ENCODE measurements around the gene MYL12B.

MYL12B gene

DNA sequence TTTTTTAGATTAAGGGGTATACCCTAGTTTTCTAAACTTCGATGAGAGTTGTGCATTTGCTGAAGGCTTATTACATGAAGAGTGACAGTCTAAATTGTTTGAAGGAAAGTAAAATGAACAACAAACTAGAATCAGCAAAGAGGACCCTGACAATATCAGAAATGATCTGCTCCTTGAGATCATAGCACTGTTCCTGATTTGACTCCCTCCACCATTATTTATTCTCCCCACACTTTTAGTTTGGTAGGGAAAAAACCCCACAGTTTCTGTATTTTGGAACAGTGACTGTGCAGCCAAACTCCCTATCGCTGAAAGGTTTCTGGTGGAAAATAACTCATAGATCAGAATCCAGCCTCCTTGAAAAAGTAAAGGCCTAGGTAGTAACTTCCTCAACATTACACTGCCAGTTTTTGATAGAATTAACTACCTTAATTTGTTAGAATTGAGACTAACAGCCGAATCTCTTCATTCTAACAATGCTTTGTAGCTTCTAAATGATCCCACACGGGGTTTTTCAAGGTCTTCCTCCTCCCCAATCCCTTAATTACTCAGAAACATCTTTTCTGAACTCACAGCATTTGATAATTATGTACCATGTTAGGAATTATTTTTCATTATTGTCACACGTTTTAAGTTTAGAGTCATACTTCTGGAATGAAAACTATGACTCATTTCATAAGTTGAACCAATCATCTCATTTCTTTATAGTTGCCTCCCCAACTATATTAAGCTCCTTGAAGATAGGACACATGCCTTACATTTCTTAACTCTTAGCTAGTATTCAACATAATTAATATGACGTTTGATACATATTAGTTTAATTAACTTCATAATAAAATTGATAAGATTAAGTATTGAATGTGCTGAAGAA lies 11.5 kb upstream of the MYL12B start:
- peak overlapping the region in 1 of 2 donors; percentile 32 for H3K4me3 ChIP-seq (ENCODE audit: low read length in 2 of 2)
- H3K4me1 ChIP-seq (ENCODE audit: control insufficient read depth in 2 of 2, insufficient read depth in 2 of 2, low read length in 2 of 2), result peaks cover 14 to 22% of the 10 kb centered on the region in 2 donors
- H3K9ac ChIP-seq (ENCODE audit: low read depth in 1 of 2, low read length in 2 of 2), result no peak overlapping the region
- no peaks in the 10 kb centered on the region for H3K27me3 ChIP-seq (ENCODE audit: control insufficient read depth in 2 of 2, insufficient read depth in 2 of 2, low read length in 2 of 2)
- peaks cover 28 to 29% of the 10 kb centered on the region in 2 donors for H3K36me3 ChIP-seq (ENCODE audit: control insufficient read depth in 2 of 2, insufficient read depth in 2 of 2, low read length in 2 of 2)
- H3K9me3 ChIP-seq (ENCODE audit: control insufficient read depth in 2 of 2, low read length in 2 of 2), result no peaks in the 10 kb centered on the region
- peak overlapping the region in 1 of 2 donors; percentile 7 for H3K27ac ChIP-seq (ENCODE audit: low read depth in 2 of 2, low read length in 2 of 2)

DNA sequence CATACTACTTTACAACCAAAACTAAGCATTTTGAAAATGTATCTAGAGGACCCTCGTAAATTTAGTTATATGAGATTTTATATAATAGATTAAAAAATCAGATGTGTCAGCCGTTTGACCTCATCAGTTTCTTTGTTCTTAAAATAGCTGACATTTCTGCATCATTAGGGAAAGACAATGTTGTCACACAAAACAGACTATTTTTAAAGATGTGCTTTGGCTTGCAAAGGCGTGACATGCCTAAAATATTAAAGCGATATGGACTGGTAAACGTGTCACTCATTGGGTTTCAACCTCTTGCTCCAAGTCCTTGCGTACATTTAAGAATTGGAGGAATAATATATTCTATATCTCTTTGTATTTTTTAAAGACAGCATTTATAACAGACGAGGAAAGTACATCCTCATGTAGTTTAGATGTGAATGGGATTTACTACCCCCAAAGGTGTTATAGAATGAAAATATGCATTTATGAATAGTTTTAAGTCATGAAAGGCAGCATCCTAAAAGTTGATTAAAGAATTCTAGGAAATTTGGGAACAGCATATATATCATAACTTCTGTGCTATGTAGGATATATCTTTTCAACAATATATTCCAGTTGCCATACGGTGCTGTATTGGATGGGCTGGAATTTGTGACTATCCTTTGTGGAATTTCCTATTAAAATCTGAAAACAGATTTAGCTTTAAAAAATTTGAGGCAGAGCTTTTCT lies 10.5 kb upstream of the MYL12B start:
- Histone ChIP-seq H3K4me3 (ENCODE audit: low read length in 2 of 2) (no peak overlapping the region), H3K9me3 (ENCODE audit: control insufficient read depth in 2 of 2, low read length in 2 of 2) (no peaks in the 10 kb centered on the region), H3K27me3 (ENCODE audit: control insufficient read depth in 2 of 2, insufficient read depth in 2 of 2, low read length in 2 of 2) (no peaks in the 10 kb centered on the region), H3K9ac (ENCODE audit: low read depth in 1 of 2, low read length in 2 of 2) (no peak overlapping the region), H3K36me3 (ENCODE audit: control insufficient read depth in 2 of 2, insufficient read depth in 2 of 2, low read length in 2 of 2) (peaks cover 37 to 38% of the 10 kb centered on the region in 2 donors), H3K27ac (ENCODE audit: low read depth in 2 of 2, low read length in 2 of 2) (no peak overlapping the region), H3K4me1 (ENCODE audit: control insufficient read depth in 2 of 2, insufficient read depth in 2 of 2, low read length in 2 of 2) (peaks cover 14 to 17% of the 10 kb centered on the region in 2 donors)

DNA sequence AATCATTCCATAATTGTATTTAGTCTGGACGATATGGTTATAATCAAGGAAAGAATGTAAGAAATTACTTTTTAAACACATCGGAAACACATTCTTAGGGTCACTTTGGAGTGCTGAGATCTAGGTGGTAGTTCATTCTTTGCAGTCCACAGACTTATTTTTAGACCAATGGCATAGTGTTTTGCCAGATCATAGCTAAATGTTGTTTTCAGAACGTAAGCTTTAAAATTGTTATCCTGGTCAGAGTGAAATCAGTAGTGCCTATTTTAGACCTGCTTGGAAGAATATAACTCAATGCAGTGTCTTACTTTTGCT lies 10.0 kb upstream of the MYL12B start:
- Histone ChIP-seq H3K4me1 (ENCODE audit: control insufficient read depth in 2 of 2, insufficient read depth in 2 of 2, low read length in 2 of 2) (peaks cover 12 to 15% of the 10 kb centered on the region in 2 donors), H3K9ac (ENCODE audit: low read depth in 1 of 2, low read length in 2 of 2) (no peak overlapping the region), H3K9me3 (ENCODE audit: control insufficient read depth in 2 of 2, low read length in 2 of 2) (no peaks in the 10 kb centered on the region), H3K4me3 (ENCODE audit: low read length in 2 of 2) (no peak overlapping the region), H3K27me3 (ENCODE audit: control insufficient read depth in 2 of 2, insufficient read depth in 2 of 2, low read length in 2 of 2) (no peaks in the 10 kb centered on the region), H3K36me3 (ENCODE audit: control insufficient read depth in 2 of 2, insufficient read depth in 2 of 2, low read length in 2 of 2) (peaks cover 40 to 43% of the 10 kb centered on the region in 2 donors), H3K27ac (ENCODE audit: low read depth in 2 of 2, low read length in 2 of 2) (no peak overlapping the region)

DNA sequence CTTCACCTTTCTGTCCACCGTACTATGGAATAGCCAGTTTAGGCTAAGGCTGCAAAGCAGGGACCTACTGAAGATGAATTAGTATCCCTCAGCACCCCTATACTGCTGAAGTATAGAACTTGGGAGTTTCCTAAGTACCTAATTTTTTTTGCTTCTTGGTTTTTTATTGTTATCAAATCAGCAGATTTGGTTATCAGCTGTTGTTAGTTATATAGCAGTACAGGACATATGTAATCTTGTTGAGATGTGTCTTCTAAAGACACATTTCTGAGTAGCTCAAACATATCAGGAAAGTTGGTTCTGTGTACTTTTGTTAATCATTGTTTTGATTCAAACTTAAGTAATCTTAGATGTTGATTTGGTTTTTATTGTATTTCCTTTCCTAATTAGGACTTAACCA lies 9.1 kb upstream of the MYL12B start:
- Histone ChIP-seq H3K27me3 (ENCODE audit: control insufficient read depth in 2 of 2, insufficient read depth in 2 of 2, low read length in 2 of 2) (no peaks in the 10 kb centered on the region), H3K9ac (ENCODE audit: low read depth in 1 of 2, low read length in 2 of 2) (no peak overlapping the region), H3K27ac (ENCODE audit: low read depth in 2 of 2, low read length in 2 of 2) (no peak overlapping the region), H3K9me3 (ENCODE audit: control insufficient read depth in 2 of 2, low read length in 2 of 2) (no peaks in the 10 kb centered on the region), H3K36me3 (ENCODE audit: control insufficient read depth in 2 of 2, insufficient read depth in 2 of 2, low read length in 2 of 2) (peaks cover 45 to 52% of the 10 kb centered on the region in 2 donors), H3K4me3 (ENCODE audit: low read length in 2 of 2) (no peak overlapping the region), H3K4me1 (ENCODE audit: control insufficient read depth in 2 of 2, insufficient read depth in 2 of 2, low read length in 2 of 2) (peaks cover 15 to 17% of the 10 kb centered on the region in 2 donors)

DNA sequence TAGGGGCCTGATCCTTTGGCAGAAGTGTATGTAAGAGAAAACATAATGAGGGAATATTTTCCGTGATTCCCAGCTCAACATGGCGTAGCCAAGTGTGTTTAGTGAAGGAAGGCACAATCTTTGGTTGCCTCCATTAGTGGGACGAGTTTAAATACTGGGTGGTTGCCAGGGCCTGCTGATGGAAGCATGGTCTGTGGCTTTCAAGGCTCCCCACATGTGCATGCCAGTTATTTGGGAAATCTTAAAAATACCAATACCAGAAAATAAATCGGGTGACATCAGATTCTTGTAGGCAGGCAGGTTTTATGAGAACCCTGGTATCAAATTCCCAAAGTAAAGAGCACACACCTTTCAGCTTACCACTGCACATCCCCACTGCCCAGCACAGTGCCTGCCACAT lies 7.2 kb upstream of the MYL12B start:
- Histone ChIP-seq H3K27ac (ENCODE audit: low read depth in 2 of 2, low read length in 2 of 2) (no peak overlapping the region), H3K36me3 (ENCODE audit: control insufficient read depth in 2 of 2, insufficient read depth in 2 of 2, low read length in 2 of 2) (peaks cover 52 to 54% of the 10 kb centered on the region in 2 donors), H3K4me1 (ENCODE audit: control insufficient read depth in 2 of 2, insufficient read depth in 2 of 2, low read length in 2 of 2) (peaks cover 8 to 11% of the 10 kb centered on the region in 2 donors), H3K4me3 (ENCODE audit: low read length in 2 of 2) (no peak overlapping the region), H3K27me3 (ENCODE audit: control insufficient read depth in 2 of 2, insufficient read depth in 2 of 2, low read length in 2 of 2) (no peaks in the 10 kb centered on the region), H3K9ac (ENCODE audit: low read depth in 1 of 2, low read length in 2 of 2) (no peak overlapping the region), H3K9me3 (ENCODE audit: control insufficient read depth in 2 of 2, low read length in 2 of 2) (no peaks in the 10 kb centered on the region)

DNA sequence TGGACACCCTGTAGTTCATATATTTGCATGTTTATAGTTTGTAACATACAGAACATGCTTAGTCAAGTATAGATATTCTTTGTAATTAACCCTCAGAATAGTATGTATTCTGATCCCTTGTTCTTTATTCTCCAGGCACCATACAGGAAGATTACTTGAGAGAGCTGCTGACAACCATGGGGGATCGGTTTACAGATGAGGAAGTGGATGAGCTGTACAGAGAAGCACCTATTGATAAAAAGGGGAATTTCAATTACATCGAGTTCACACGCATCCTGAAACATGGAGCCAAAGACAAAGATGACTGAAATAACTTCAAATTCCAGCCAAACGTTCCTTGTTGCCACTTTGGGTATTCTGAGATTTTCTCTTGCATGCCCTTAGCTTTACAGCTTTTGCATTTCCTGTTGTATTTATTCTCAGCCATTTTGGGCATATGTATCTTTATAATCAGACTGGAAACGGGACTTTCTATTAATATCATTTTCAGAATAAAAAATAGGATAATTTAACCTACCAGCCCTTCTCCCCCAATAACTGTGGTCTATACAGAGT lies 6.2 kb upstream of the MYL12B start:
- H3K9ac ChIP-seq (ENCODE audit: low read depth in 1 of 2, low read length in 2 of 2), result no peak overlapping the region
- H3K4me1 ChIP-seq (ENCODE audit: control insufficient read depth in 2 of 2, insufficient read depth in 2 of 2, low read length in 2 of 2), result peaks cover 10 to 12% of the 10 kb centered on the region in 2 donors
- peaks cover 52 to 54% of the 10 kb centered on the region in 2 donors for H3K36me3 ChIP-seq (ENCODE audit: control insufficient read depth in 2 of 2, insufficient read depth in 2 of 2, low read length in 2 of 2)
- H3K27ac ChIP-seq (ENCODE audit: low read depth in 2 of 2, low read length in 2 of 2), result no peak overlapping the region
- no peaks in the 10 kb centered on the region for H3K27me3 ChIP-seq (ENCODE audit: control insufficient read depth in 2 of 2, insufficient read depth in 2 of 2, low read length in 2 of 2)
- H3K9me3 ChIP-seq (ENCODE audit: control insufficient read depth in 2 of 2, low read length in 2 of 2), result no peaks in the 10 kb centered on the region
- H3K4me3 ChIP-seq (ENCODE audit: low read length in 2 of 2), result no peak overlapping the region

DNA sequence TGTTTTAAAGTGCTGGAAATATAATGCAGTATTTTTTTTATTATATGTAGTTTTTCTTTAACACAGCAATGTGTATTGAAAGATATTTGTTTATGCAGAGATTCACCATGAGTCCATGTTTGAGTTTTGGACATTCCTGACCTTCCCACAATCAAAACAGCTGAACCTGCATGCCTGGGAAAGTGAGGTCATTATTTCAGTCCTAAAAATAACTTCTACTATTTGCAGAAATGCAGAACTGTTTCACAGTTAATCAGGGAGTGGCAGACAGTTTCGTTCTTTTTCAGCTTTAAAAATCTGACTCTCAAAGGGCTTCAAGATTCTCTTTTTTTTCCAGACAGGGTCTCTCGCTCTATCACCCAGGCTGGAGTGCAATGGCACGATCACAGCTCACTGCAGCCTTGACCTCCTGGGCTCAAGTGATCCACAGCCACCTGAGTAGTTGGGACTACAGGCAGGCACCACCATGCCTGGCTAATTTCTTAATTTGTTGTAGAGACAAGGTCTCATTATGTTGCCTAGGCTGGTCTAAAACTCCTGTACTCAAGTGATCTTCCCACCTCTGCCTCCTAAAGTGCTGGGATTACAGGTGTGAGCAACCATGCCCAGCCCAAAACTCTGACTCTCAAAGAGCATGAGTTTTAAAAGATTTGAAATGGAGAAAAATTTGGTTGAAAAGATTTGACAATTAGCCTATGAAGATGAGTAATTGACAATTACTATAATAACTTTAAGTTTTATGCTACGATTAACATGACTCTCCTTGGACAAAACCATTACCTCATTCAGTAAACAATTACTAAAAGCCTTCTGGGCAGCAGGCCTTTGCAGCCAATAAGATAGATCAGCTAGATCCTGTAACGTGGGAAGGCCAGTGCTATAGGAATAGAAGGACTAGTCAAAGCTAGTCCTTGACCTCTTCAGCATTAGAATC lies 5.0 kb upstream of the MYL12B start:
- H3K27ac ChIP-seq (ENCODE audit: low read depth in 2 of 2, low read length in 2 of 2), result peak overlapping the region in 1 of 2 donors; percentile 44
- no peaks in the 10 kb centered on the region for H3K9me3 ChIP-seq (ENCODE audit: control insufficient read depth in 2 of 2, low read length in 2 of 2)
- H3K4me1 ChIP-seq (ENCODE audit: control insufficient read depth in 2 of 2, insufficient read depth in 2 of 2, low read length in 2 of 2), result peaks cover 14% of the 10 kb centered on the region in 2 donors
- H3K27me3 ChIP-seq (ENCODE audit: control insufficient read depth in 2 of 2, insufficient read depth in 2 of 2, low read length in 2 of 2), result no peaks in the 10 kb centered on the region
- H3K4me3 ChIP-seq (ENCODE audit: low read length in 2 of 2), result no peak overlapping the region
- H3K9ac ChIP-seq (ENCODE audit: low read depth in 1 of 2, low read length in 2 of 2), result no peak overlapping the region
- H3K36me3 ChIP-seq (ENCODE audit: control insufficient read depth in 2 of 2, insufficient read depth in 2 of 2, low read length in 2 of 2), result peaks cover 52 to 54% of the 10 kb centered on the region in 2 donors

DNA sequence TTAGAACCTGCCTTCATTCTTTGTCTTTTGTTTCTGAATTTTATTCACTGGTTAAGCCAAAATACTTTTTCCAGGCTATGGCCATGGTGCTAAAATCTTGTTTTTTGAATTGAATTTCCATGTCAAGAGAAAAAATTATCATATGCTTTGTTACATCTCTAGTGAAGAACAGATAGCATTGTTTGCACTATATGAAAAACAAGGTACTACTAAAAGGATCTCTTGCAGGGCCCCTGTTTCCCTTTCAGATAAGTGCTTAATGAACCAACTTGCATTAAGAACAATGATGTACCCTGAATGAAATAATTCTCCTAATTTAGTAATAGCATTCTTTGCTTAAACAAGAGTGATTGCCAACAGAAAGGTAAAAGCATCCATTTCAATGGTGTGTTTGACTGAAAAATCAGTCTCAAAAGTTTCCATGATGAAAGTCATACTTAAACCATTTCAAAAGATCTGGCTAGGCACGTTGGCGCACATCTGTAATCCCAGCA lies 4.3 kb upstream of the MYL12B start:
- Histone ChIP-seq H3K9ac (ENCODE audit: low read depth in 1 of 2, low read length in 2 of 2) (no peak overlapping the region), H3K4me3 (ENCODE audit: low read length in 2 of 2) (no peak overlapping the region), H3K36me3 (ENCODE audit: control insufficient read depth in 2 of 2, insufficient read depth in 2 of 2, low read length in 2 of 2) (peaks cover 52 to 54% of the 10 kb centered on the region in 2 donors), H3K27ac (ENCODE audit: low read depth in 2 of 2, low read length in 2 of 2) (no peak overlapping the region), H3K4me1 (ENCODE audit: control insufficient read depth in 2 of 2, insufficient read depth in 2 of 2, low read length in 2 of 2) (peaks cover 14% of the 10 kb centered on the region in 2 donors), H3K9me3 (ENCODE audit: control insufficient read depth in 2 of 2, low read length in 2 of 2) (no peaks in the 10 kb centered on the region), H3K27me3 (ENCODE audit: control insufficient read depth in 2 of 2, insufficient read depth in 2 of 2, low read length in 2 of 2) (no peaks in the 10 kb centered on the region)

DNA sequence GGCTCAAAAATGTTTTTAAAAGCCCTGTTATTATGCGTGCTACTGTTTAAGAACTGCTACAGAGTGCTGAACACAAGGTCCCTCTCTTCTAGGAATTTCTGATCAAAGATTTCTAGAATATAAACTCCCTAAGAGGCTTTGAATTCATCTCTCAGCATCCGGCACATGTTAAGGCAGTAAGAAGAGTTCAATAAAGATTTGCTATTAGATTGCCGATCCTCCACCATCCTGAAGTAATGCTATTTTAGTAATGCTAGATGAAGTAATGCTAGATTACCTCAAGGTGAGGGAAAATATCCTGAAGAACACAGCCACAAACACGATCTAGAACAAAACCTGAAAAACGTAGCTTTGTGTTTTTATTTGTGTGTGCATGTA lies 949 bp upstream of the MYL12B start:
- no peaks in the 10 kb centered on the region for H3K9me3 ChIP-seq (ENCODE audit: control insufficient read depth in 2 of 2, low read length in 2 of 2)
- peak overlapping the region; percentile 97 for H3K27ac ChIP-seq (ENCODE audit: low read depth in 2 of 2, low read length in 2 of 2)
- peak overlapping the region; percentile 73 to 99 for H3K4me3 ChIP-seq (ENCODE audit: low read length in 2 of 2)
- no peaks in the 10 kb centered on the region for H3K27me3 ChIP-seq (ENCODE audit: control insufficient read depth in 2 of 2, insufficient read depth in 2 of 2, low read length in 2 of 2)
- peaks cover 22% of the 10 kb centered on the region in 2 donors for H3K36me3 ChIP-seq (ENCODE audit: control insufficient read depth in 2 of 2, insufficient read depth in 2 of 2, low read length in 2 of 2)
- H3K4me1 ChIP-seq (ENCODE audit: control insufficient read depth in 2 of 2, insufficient read depth in 2 of 2, low read length in 2 of 2), result peaks cover 21 to 40% of the 10 kb centered on the region in 2 donors
- peak overlapping the region; percentile 97 to 98 for H3K9ac ChIP-seq (ENCODE audit: low read depth in 1 of 2, low read length in 2 of 2)

Measured in mucosa of rectum (tissue), 2 donors.